ENCODE results near the gene OPN1SW. TPM values are rescaled to one million over a fixed set of nuclear protein-coding genes. Genes with fewer than 3 reads are reported as not detected.

OPN1SW gene
- total and polyA plus RNA-seq, 7 donors = 0.10 TPM; not detected in 6

- peaks cover 0 to 13% (median 0%) of the 10 kb centered on the region in 3 donors for H3K27me3 ChIP-seq (ENCODE audit: insufficient read depth in 3 of 3, low read length in 2 of 3)
- H3K27ac ChIP-seq = no peak overlapping the region
- 64 to 81% (median 68%) methylated on average over 4 of the region's 4 CpGs for WGBS, 3 donors
- H3K9me3 ChIP-seq = no peaks in the 10 kb centered on the region
- H3K4me1 ChIP-seq = no peaks in the 10 kb centered on the region
- H3K36me3 ChIP-seq (ENCODE audit: insufficient read depth in 1 of 2, low read depth in 1 of 2) = no peaks in the 10 kb centered on the region
- H3K4me3 ChIP-seq = no peak overlapping the region
- intact Hi-C loops (cut with DNase I) = no loop called here
- no peak for DNase-seq
- TF ChIP-seq, protein P1, sequence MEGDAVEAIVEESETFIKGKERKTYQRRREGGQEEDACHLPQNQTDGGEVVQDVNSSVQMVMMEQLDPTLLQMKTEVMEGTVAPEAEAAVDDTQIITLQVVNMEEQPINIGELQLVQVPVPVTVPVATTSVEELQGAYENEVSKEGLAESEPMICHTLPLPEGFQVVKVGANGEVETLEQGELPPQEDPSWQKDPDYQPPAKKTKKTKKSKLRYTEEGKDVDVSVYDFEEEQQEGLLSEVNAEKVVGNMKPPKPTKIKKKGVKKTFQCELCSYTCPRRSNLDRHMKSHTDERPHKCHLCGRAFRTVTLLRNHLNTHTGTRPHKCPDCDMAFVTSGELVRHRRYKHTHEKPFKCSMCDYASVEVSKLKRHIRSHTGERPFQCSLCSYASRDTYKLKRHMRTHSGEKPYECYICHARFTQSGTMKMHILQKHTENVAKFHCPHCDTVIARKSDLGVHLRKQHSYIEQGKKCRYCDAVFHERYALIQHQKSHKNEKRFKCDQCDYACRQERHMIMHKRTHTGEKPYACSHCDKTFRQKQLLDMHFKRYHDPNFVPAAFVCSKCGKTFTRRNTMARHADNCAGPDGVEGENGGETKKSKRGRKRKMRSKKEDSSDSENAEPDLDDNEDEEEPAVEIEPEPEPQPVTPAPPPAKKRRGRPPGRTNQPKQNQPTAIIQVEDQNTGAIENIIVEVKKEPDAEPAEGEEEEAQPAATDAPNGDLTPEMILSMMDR (IDR thresholded peaks at IDR 0.05) = no peak
- no peak for ATAC-seq
These were observed 46.1 kb downstream of the OPN1SW start for GRCh38 chr7:128729494-128729893.

DNA sequence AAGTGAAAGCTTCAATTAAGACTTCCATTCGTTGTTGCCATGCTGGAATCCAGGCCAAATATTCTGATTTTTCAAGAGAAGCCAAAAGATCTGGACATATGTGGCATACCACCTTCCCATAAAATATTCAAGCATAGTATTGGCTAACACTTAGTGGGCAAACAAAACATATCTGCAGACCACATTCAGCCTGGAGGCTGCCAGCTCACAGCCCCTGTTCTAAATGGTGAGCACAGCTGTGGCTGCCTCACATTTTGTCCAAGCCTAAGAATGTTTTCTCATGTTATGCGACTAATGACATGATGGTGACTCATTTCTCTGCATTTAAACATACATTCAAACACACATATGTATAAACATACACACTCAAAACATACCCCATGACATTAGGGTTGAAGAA is 47.0 kb downstream of the OPN1SW start:
- TF ChIP-seq, protein P1 (IDR thresholded peaks at IDR 0.05) = no peak
- Histone ChIP-seq H3K4me3 (no peak overlapping the region), H3K27me3 (ENCODE audit: insufficient read depth in 3 of 3, low read length in 2 of 3) (peaks cover 0 to 10% (median 0%) of the 10 kb centered on the region in 3 donors), H3K27ac (no peak overlapping the region), H3K36me3 (ENCODE audit: insufficient read depth in 1 of 2, low read depth in 1 of 2) (no peaks in the 10 kb centered on the region), H3K9me3 (no peaks in the 10 kb centered on the region), H3K4me1 (no peaks in the 10 kb centered on the region)
- intact Hi-C loops (cut with DNase I) = no loop called here
- WGBS, 3 donors = 49 to 62% (median 55%) methylated on average over 2 of the region's 2 CpGs
- no peak for ATAC-seq
- no peak for DNase-seq

- H3K27ac ChIP-seq = no peak overlapping the region
- no peaks in the 10 kb centered on the region for H3K9me3 ChIP-seq
- WGBS, 3 donors = 92 to 94% (median 94%) methylated on average over 4 of the region's 4 CpGs
- H3K4me1 ChIP-seq = no peaks in the 10 kb centered on the region
- intact Hi-C loops (cut with DNase I) = no loop called here
- no peaks in the 10 kb centered on the region for H3K27me3 ChIP-seq (ENCODE audit: insufficient read depth in 3 of 3, low read length in 2 of 3)
- TF ChIP-seq, protein P1 (IDR thresholded peaks at IDR 0.05) = no peak
- H3K4me3 ChIP-seq = no peak overlapping the region
- ATAC-seq (no peak), DNase-seq (no peak)
- no peaks in the 10 kb centered on the region for H3K36me3 ChIP-seq (ENCODE audit: insufficient read depth in 1 of 2, low read depth in 1 of 2)
These were observed 48.4 kb downstream of the OPN1SW start for GRCh38 chr7:128727239-128727638.

GRCh38 chr7:128726737-128727072 is 48.9 kb downstream of the OPN1SW start:
- Histone ChIP-seq H3K4me3 (no peak overlapping the region), H3K4me1 (no peaks in the 10 kb centered on the region), H3K9me3 (no peaks in the 10 kb centered on the region), H3K27ac (no peak overlapping the region), H3K36me3 (ENCODE audit: insufficient read depth in 1 of 2, low read depth in 1 of 2) (no peaks in the 10 kb centered on the region), H3K27me3 (ENCODE audit: insufficient read depth in 3 of 3, low read length in 2 of 3) (no peaks in the 10 kb centered on the region)
- ATAC-seq = no peak
- DNase-seq = no peak
- intact Hi-C loops (cut with DNase I) = no loop called here
- 51 to 68% (median 57%) methylated on average over 1 of the region's 1 CpG for WGBS, 3 donors
- TF ChIP-seq, protein P1 (IDR thresholded peaks at IDR 0.05) = no peak

- no peak for ATAC-seq
- H3K27me3 ChIP-seq (ENCODE audit: insufficient read depth in 3 of 3, low read length in 2 of 3) = no peaks in the 10 kb centered on the region
- no peaks in the 10 kb centered on the region for H3K4me1 ChIP-seq
- H3K9me3 ChIP-seq = no peaks in the 10 kb centered on the region
- WGBS, 3 donors = 73 to 78% (median 76%) methylated on average over 8 of the region's 8 CpGs
- DNase-seq = no peak
- intact Hi-C loops (cut with DNase I) = no loop called here
- no peak overlapping the region for H3K4me3 ChIP-seq
- TF ChIP-seq, protein P1 (IDR thresholded peaks at IDR 0.05) = no peak
- H3K27ac ChIP-seq = no peak overlapping the region
- no peaks in the 10 kb centered on the region for H3K36me3 ChIP-seq (ENCODE audit: insufficient read depth in 1 of 2, low read depth in 1 of 2)
These were observed 49.4 kb downstream of the OPN1SW start for GRCh38 chr7:128726059-128726736.

Measured in psoas muscle (tissue), 8 donors.